Activated naive CD4-positive, alpha-beta T cell treated with anti-CD3 and anti-CD28 coated beads, Interleukin-2, amount 50 U/mL, for 16 hours (primary cell): ENCODE results near the gene HOXC12.

Experiments used
- DNase-seq: peaks from one replicate; pipeline ENCODE4 v3.0.0-alpha.2; 2020

Gene HOXC12

DNA sequence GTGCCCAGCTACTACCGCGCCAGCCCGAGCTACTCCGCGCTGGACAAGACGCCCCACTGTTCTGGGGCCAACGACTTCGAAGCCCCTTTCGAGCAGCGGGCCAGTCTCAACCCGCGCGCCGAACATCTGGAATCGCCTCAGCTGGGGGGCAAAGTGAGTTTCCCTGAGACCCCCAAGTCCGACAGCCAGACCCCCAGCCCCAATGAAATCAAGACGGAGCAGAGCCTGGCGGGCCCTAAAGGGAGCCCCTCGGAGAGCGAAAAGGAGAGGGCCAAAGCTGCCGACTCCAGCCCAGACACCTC, 30.9 kb downstream of the HOXC12 start:
- DNase-seq: no peak

DNA sequence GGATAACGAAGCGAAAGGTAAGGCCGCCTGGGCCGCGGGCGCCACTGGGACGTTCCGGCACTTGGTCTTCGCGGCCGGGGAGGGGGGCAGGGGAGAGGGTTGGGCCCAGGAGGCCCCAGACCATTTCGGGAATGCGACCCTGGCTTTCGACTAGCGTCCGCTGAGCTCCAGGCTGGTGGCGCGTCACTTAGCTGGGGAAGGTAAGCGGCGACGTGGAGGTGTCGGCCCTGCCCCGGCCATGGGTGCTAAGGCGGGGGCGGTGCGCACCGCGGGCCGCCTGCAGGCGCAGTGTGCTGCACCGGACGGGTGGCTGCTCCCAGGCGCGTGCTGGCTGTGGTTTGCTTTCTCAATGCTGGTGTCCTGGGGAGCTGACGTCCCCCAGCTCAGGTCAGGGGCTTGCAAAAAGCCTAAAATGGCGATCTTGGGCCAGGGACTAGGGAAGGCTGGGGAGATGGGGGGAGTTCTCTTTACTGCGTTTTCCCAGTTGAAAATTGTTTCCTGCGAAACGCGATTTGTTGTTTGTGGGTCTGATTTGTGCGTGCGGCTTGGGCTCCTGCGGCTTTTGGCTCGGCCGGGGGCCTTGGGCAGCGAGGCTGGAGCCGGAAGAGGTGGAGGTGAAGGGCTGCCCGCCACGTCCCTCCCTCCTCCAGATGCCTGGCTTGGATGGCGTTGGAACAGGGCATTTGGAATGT, 31.4 kb downstream of the HOXC12 start:
- DNase-seq: no peak

DNA sequence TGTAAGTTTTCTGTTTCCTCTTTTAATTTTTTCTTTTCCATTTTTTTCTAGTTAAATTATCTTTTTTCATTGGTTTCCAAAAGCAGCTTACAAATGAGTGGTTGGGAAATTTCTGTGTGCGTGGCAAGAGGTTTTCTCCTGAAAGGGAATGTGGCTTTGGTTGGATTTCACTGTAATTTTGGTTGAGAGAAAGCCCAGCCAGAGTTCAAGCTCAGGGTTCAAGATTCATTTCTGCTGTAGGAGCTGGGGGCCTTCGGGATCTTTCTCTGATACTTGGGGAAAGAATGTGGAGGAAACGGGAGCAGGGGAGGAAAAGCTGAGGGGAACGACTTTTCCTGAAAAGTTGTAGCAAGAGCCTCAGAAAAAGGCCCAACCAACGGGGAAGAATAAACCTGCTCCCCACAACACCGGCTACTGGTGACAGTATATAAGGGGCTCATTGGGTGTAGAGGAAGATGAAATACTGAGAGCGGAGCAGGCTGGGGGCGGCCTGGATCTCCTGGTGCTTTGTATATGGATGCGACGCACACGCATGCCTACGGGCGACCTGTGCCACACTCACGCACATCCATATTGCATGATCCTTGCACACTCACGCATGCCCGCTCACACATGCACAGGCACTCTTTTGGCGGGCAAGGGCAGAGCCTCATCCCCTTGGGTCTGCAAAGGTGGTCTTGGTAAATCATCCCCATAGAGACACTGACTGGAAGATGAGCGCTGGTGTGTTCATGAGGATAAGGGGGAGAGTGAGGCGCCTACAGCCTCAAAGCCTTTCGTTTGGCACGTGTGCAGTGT, 32.2 kb downstream of the HOXC12 start:
- DNase-seq: no peak

DNA sequence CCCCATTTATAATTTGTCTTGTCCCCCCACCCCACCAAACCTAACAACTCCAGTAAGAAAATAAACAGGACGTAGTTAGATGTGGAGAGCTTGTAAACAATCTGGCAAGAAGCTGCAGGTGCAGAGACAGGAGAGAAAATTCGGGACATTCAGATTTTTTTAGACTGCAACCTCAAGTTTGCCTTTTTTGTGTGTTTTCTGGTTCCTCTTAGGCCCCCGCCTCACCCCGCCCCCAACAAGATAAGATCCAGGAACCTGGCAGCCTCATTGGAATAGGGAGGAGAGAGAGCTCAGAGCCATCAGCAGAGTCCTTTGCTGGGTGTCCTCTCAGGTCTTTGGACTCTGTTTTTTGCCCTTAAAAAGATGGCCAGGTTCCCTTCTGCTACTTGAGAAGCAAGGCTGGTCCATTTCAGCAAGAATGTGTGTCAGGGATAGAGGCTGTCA, 33.1 kb downstream of the HOXC12 start:
- no peak for DNase-seq

DNA sequence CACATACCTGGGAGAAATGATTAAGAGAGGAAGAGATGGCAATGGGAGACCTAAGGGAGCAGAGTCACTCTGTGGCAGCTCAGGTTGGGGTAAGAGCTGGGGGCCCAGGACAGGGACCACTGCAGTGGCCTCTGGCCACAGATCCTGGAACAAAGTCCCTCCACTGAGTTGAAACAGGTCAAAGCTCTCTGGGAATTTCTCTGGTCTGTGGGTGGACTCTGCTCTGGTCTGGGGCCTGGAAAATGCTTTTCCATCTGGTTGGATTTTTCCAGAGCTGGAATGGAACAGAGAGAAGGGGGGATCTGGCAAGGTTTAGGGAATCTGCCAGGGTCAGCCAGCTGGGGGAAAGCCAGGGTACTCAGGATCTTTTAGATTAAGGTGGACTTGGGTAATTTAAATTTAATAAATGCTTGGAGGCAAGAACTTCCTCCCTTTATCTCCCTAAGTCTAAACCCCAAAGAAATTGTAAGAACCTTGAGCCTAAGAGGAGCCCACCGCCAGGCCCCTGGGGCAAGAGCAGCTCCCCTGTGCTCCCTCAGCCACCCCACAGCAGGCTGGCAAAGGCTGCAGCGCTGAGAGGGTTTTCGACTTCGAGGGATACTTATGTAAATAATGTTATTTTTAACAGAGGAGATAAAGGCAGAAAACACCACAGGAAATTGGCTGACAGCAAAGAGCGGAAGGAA, 34.0 kb downstream of the HOXC12 start:
- no peak for DNase-seq

DNA sequence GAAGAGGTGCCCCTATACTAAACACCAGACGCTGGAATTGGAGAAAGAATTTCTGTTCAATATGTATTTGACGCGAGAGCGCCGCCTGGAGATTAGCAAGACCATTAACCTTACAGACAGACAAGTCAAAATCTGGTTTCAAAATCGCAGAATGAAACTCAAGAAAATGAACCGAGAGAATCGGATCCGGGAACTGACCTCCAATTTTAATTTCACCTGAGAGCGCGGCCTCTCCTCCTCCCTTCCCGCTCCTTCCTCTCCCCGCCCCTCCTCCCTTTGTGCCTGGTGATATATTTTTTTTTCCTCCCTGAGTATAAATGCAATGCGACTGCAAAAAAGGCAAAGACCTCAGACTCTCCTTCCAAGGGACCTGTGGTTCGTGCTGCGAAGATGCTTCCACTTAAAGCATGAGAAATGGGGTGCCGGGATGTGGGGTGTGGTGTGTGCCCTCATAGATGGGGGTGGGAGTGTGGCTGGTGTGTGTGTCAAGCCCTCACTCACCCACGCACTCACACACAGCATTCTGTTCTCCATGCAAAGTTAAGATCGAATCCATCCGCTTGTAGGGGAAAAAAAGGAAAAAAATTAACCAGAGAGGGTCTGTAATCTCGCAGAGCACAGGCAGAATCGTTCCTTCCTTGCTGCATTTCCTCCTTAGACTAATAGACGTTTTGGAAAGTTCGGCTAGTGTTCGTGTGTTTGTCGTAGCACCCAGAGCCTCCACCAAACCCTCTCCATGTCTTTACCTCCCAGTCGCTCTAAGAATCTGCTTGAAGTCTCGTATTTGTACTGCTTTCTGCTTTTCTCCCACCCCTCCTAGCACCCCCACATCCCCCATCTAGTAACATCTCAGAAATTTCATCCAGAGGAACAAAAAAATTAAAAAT, 34.8 kb downstream of the HOXC12 start:
- DNase-seq: no peak

DNA sequence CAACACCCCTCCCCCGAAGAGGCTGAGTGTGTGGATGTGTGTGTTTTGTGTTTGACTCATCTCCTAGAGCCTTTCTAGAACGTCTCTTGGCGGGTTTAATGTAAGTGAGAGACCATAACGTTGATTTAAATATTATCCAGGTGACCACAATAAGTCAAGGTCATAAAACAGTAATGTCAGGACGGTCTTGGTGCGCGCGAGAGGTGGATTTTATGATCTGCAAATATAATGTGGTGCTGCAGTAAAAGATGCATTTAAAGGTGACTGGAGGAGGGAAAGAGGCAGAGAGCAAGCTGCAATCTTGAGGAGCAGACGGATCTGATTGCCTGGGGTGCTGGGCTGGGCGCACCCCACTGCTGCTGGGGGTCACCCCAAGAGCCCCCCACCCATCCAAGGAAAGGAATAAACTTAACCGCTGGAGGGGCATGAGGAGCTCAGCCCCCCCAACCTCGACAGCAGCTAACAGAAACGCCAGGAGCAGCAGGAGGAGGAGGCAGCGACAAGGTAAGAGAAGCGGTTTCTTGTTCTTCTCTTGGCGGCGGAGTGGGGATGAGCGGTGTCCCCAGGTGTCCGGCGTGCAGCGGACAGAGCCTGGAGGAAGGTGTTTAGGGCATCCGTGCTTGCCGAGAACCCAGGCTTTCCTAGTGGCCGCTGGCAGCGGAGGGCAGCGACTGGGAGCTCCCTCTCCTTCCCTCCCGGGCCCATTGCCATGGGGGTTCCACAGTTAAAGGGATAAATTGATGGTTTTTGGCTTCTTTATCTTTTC, 35.8 kb downstream of the HOXC12 start:
- DNase-seq: no peak

DNA sequence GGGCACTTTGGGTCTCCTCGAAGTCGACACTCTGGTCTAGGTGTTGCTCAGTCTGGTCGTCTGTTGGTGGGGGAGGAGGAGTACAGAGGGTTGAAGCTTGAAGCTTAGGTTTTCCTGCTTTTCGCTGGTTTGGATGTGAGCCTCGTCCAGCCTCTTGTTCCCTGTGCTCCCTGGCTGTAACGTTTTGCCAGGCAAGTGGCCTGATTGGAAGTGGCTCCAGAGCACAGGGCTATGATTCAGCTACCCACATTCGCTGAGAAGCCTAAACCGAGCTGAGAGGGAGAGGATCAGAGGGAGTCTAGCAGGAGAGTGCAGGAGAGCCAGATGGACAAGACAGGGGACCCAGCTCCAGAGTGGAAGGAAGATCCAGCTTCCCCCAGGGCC, 36.4 kb downstream of the HOXC12 start:
- DNase-seq: no peak

DNA sequence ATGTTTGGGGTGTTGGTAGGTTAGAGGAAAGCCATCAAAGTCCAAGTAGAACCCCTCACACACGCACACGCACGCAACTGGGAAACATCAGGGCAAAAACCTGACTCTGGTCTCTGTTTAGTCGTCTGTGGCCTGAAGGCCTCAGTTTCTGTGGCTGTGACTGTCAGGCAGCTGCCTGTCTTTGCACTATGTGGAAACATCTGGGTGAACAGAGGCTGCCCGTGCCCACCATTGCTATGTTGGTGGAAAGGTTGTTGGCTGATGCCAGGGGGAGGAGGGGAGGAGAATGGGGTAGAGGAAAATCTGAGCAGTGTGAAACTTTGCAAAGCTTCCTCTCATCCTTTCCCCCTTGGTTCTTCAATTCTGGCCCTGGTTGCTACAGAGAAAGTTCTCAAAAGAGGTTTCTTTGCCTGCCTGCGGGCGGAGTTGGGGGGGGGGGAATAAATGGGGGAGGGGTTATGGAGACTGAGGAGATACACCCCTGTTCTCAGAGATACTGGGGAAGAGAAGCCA, 37.7 kb downstream of the HOXC12 start:
- DNase-seq: no peak

DNA sequence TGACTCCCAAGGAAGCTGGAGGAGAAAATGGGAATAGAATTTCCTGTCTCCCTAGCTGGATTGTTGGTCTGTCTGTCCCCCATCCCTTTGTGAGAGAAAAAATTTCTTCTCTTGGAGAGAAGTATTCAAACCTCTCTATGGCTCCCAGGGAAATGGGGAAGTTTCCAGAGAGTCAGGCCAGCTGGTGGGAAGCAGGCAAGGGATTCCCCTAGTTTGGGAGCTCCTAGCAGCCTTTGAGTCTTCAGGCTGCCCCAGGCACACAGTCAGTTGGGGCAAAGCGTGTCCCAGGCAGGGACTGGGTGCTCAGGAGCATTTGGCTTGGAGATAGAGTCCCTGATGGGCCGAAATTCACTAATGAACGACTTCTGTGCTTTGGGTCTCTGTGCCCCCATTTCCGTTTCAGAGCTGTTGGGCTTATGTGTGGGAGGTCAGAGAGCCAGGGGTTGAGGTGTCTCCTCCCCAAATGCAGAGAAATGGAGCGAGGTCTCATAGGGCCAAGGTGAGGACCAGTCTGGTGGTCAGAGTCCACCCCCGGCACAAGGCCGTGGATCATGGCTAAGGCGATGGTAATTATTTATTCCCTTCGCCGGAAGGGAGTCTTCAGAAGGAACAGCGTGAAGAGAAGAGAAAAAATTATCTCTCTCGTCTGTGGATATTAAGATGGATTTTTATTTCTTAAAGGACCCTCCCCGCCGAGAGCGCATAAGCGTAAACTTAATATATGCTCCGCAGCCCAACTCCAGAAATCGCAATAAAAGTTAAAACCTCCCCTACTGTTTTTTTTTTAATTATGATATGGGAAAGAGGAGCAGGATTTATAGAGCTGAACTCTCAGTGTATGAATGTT, 38.7 kb downstream of the HOXC12 start:
- no peak for DNase-seq

DNA sequence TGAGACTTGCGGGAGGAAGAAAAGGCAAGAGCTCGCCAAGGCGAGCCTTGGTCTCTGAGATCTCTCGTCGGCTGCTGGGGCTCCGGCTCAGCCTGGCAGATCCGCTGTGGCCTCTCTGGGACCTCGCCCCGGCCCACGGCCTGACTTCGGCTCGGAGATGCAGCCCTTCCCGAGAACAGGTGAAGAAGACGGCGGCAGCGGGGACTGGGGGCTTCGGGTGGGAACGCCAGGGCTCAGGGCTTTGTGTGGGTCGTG, 39.2 kb downstream of the HOXC12 start:
- no peak for DNase-seq

DNA sequence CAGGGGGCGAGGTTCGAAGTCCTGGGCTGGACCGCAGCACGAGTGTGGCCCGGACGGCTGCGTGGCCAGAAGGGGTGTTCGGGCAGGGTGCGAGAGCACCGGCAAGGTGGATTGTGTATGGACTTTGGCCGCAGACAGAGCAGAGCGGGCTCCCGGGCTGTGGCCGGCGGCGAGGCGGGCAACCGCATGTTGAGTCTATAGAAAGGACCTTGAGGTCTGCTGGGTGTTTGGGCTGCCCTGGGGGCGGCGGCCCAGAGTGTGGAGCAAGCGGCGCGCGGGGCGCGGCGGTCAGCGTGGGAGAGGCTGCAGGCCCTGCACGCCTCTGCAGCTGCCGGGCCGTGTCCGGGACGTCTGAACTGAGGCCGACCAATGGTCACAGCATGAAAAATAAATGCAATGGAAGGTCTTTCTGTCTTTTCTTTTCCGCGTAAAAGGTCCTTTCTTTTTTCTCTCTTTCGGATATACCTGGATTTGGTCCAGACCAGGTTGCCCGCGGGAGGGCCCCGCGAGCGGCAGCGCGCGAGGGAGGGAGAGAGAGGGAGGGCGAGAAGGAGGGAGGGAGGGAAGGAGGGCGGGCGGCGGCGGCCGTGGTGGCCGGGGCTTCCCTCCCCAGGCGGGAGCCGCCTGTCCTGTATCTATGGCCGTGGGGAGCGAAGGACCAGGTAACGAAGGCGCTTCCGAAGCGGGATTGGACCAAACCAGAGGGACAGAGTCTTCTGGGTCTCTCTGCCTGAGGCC, 39.7 kb downstream of the HOXC12 start:
- DNase-seq: no peak

DNA sequence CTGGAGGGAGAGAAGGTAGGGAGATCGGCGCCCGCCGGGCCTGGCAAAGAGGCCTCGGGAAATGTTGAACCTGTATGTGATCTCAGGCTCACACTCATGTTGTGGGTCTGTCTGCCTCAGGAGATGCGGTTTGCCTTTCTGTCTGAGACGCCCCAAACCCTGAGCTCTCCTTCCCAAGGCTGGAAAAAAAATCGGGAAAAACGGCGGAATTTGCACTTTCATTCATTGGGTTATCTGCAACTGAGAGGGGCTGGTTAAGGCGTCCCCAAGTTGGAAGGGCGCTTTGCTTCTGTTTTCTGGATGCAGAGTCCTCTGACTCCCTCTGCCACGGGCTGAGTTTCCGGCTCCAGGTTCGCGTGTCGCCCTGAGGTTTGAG, 40.3 kb downstream of the HOXC12 start:
- no peak for DNase-seq

DNA sequence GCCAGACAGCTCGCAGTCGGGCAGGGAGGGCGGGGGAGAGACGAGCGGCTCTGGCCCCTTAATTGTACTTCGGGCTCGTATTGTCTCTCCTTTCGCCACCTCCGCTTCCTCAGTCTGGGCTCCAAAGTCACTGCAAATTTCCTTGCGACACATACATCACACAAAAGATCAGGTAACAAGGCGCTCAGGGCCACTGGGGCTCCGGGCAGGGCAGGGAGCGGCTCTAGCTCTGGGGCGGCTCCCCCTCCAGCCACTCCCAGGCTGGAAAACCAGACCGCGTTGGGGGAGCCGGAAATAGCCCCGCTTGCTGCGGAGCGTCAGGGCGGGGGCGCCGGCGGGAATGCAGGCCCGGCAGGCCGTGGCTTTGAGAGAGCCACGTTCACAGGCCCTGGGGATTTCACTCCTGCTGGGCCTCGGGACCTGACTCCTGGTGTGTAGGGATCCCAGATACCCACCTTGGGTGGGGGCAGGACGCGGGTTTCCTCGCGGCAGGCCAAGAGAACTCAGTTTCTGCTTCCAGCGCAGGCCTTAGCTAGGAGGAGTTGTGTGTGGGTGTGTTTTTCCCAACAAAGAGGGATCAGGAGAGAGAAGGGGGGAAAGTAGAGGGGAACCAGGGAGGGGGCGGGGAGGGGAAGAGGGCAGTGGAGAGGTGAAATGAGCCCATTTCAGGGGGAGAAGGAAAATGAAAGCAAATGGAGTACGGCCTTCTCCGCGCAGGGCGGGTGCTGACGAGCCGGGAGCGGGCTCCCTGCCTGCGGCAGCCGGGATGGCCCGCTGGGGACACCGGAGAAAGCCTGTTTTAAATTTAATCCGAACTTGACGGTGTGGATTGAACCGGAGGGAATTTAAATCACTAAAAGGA, 40.9 kb downstream of the HOXC12 start:
- DNase-seq: no peak

DNA sequence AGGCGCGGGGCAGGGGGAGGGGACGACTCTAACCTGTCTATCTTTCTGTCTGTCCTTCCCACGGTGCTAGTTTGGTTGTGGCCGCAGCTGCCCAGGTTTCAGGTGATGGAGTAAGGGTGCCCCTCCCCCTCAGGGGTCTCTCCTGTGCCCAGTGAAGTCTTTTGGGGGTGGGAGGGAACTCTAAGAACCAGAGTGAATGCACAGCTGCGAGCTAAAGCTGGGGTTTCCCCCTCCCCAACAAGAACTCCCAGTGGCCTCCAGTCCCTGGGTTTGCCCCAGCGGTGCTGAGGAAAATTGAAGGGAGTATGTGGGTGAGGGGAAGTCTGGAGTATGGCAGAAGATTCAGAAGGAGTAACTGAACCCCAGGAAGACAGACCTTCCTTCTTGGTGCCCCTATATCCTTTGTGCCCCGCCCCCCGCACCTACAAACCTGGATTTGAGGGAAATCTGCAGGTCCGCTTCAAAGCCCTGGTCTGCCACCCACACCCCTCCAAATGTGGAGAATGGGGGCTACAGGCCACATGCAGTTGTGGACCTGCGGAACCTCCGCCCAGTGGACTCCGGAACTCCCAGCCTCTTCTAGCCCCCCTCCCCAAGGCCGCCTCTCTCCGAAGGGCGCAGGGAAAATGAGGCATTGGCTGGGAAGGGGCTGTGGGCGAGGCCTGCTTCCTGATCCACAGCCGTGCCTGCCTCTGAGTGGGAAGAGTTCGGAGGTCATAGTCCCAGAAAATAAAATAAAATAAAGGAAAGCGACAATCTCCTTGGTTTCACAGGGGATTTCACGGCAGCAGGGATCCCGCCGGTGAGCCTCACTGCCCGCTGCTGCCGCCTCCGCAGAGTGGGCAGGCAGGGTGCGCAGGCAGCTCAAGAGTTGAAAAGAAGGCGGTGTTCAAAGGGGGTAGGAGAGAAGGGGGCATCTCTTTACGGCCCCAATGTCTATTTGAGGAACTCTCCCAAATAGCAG, 41.8 kb downstream of the HOXC12 start:
- DNase-seq: no peak

DNA sequence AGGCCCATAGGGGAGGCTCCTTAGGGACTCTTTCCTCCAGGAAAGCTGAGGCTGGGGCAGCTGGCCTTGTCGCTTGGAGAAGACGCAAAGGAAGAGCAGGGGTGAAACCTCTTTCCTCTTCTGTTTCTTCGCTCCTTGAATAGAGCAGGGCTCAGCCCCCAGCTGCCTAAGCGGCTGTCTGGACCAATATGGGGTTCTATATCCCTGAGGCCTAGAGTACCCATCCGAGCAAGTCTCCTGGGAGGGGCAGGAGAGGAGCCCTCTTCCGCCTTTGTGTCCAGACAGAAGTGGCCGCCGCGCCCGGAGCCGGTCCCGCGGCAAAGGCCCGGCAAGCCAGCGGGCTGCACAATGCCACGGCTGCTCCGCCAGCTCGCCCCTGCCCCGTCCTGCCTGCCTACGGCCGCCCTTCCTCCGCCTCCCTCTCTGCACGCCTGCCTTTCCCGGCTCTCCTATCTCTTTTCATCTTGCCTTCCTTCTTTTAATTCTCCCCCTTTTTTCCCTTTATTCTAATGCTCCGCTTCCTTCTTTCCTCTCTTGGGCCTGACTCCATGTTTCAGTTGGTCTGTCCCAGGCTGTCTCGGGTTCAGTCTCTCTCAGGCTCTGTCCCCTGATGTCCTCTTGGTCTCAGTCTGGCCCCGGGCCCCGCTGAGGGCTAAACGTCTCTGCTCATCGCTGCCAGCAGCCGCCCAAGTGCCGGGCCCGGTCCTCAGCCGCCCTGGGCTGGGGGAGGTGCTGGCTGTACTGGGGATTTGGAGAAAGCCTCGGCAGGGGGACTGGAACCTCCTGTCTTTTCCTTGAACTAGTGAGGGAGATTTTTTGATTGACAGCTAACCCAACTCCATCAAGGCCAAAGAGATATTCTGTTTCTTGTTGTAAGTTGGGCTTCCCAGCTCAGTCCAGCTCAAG, 42.8 kb downstream of the HOXC12 start:
- DNase-seq: no peak

DNA sequence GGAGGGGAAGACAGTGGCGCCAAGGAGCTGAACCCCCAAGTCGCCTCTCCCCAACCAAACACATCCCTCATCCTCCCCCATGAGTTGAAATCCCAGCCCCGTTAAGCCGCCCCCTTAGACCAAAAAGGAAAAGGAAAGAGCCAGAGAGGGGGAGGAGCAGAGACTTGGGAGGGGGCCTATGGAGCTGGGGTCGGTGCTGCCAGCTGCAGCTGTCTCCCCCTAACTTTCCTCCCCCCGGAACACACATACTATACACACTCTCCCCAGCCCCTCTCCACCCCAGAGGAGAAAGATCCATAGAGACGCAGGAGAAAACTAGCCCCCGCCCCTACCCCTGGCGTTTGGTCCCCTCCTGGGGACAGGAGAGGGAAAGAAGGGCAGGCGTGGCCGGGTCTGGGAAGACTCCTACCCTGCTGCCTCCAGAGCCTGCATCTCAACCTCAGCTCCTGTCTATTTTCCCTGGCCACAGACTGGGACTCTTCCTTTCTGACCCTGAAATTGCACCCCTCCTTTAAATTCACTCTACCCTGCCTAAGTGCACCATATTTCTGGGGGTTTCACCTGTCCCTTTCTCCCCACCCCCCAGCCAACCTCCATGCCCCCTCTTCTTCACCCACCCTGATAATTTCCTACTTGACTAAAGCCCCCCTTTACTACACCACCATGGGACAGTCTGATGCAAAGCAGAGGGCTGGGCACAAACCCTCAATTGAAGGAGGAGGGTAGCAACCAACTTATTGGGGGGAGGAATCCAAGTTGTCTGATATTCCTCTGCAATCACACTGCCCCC, 43.6 kb downstream of the HOXC12 start:
- DNase-seq: no peak
